ENCODE data around the gene FOXJ1. TPM values are rescaled to one million over a fixed set of nuclear protein-coding genes. Genes with fewer than 3 reads are reported as not detected.
A peak's percentile ranks its signal among the peaks of the same experiment; 100 is the strongest.

The FOXJ1 gene
- total and polyA plus RNA-seq, 2 of the 13 experiments (the other 11 are each of a cell fraction or from before 2014, with no cell fraction given): 0.98 to 1.6 TPM

DNA sequence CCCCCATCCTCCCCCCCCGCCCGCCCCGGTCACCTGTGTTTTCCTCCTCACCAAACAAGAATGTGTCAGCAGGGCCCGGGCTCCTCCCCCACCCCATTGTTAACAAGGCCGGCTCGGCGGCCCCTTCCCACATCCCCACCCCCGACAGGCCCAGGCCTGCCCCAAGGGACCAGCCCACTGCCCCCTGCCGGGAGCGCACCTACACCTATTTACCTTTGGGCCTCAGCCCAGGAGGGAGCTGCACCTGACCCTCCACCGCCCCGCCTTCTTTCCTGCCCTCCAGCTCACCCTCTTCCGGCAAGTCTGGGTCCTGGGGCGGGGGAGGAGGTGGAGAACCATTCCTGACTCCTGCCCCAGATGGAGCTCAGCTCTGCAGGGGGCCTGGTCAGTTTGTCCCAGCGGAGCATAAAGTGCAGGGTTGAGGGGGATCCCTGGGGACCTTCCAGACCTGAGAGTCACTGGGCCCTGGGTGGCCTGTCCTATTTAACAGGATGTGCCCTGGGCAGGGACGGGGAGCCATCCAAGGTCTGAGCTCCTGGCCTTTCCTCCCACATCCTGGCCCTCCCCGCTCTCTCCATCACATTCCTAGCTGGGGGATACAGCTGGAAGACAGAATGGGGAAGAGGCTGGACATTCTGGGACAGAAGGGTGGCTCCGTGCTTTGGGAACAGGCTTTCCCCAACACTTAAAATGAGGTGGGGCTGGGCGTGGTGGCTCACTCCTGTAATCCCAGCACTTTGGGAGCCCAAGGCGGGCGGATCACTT lies 8.3 kb downstream of the FOXJ1 start (continued):
- TF ChIP-seq, protein P1, sequence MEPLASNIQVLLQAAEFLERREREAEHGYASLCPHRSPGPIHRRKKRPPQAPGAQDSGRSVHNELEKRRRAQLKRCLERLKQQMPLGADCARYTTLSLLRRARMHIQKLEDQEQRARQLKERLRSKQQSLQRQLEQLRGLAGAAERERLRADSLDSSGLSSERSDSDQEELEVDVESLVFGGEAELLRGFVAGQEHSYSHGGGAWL (CRISPR knock-in tag; IDR thresholded peaks at IDR 0.05): peak; percentile 31; the same call in 1 of the 2 replicates
- peak; percentile 67 for TF ChIP-seq KDM5B (CRISPR knock-in tag; IDR thresholded peaks at IDR 0.05; ENCODE audit: borderline replicate concordance)
- no peak for TF ChIP-seq NKX3-1 (CRISPR knock-in tag; IDR thresholded peaks at IDR 0.05)
- TF ChIP-seq EHMT2 (IDR thresholded peaks at IDR 0.05; ENCODE audit: borderline replicate concordance, low read depth, low read length): no peak
- TF ChIP-seq ZNF446 (CRISPR knock-in tag; IDR thresholded peaks at IDR 0.05): no peak
- TF ChIP-seq ZFP36L1 (CRISPR knock-in tag; IDR thresholded peaks at IDR 0.05): no peak
- no peak for TF ChIP-seq JUND (CRISPR knock-in tag; IDR thresholded peaks at IDR 0.05)
- no peak for TF ChIP-seq GTF2F1 (IDR thresholded peaks at IDR 0.05; ENCODE audit: low read length)
- peak; percentile 29; the same call in 1 of the 2 replicates for TF ChIP-seq FOSL2 (CRISPR knock-in tag; IDR thresholded peaks at IDR 0.05)
- TF ChIP-seq RBM39 (IDR thresholded peaks at IDR 0.05; ENCODE audit: low read depth, low read length, poor library complexity, severe bottlenecking): no peak
- TF ChIP-seq, protein P2, sequence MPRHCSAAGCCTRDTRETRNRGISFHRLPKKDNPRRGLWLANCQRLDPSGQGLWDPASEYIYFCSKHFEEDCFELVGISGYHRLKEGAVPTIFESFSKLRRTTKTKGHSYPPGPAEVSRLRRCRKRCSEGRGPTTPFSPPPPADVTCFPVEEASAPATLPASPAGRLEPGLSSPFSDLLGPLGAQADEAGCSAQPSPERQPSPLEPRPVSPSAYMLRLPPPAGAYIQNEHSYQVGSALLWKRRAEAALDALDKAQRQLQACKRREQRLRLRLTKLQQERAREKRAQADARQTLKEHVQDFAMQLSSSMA (CRISPR knock-in tag; IDR thresholded peaks at IDR 0.05): no peak
- TF ChIP-seq, protein P3, sequence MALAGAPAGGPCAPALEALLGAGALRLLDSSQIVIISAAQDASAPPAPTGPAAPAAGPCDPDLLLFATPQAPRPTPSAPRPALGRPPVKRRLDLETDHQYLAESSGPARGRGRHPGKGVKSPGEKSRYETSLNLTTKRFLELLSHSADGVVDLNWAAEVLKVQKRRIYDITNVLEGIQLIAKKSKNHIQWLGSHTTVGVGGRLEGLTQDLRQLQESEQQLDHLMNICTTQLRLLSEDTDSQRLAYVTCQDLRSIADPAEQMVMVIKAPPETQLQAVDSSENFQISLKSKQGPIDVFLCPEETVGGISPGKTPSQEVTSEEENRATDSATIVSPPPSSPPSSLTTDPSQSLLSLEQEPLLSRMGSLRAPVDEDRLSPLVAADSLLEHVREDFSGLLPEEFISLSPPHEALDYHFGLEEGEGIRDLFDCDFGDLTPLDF (CRISPR knock-in tag; IDR thresholded peaks at IDR 0.05): no peak
- no peak for TF ChIP-seq ZNF441 (CRISPR knock-in tag; IDR thresholded peaks at IDR 0.05; ENCODE audit: borderline replicate concordance)
- no peak for TF ChIP-seq ZNF605 (CRISPR knock-in tag; IDR thresholded peaks at IDR 0.05)
- no peak for TF ChIP-seq ZNF33A (CRISPR knock-in tag; IDR thresholded peaks at IDR 0.05; ENCODE audit: borderline replicate concordance)
- no peak for TF ChIP-seq SAFB2 (CRISPR knock-in tag; IDR thresholded peaks at IDR 0.05; ENCODE audit: borderline replicate concordance, low read depth)
- TF ChIP-seq HOXA5 (CRISPR knock-in tag; IDR thresholded peaks at IDR 0.05): no peak
- TF ChIP-seq ZNF431 (CRISPR knock-in tag; IDR thresholded peaks at IDR 0.05; ENCODE audit: borderline replicate concordance, low read depth): no peak
- no peak for TF ChIP-seq ZNF24 (IDR thresholded peaks at IDR 0.05)
- TF ChIP-seq ZNF225 (CRISPR knock-in tag; IDR thresholded peaks at IDR 0.05): no peak
- TF ChIP-seq MIER3 (CRISPR knock-in tag; IDR thresholded peaks at IDR 0.05; ENCODE audit: borderline replicate concordance): no peak
- TF ChIP-seq, protein P4, sequence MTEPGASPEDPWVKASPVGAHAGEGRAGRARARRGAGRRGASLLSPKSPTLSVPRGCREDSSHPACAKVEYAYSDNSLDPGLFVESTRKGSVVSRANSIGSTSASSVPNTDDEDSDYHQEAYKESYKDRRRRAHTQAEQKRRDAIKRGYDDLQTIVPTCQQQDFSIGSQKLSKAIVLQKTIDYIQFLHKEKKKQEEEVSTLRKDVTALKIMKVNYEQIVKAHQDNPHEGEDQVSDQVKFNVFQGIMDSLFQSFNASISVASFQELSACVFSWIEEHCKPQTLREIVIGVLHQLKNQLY (CRISPR knock-in tag; IDR thresholded peaks at IDR 0.05): no peak
- TF ChIP-seq ZNF839 (CRISPR knock-in tag; IDR thresholded peaks at IDR 0.05; ENCODE audit: borderline replicate concordance): no peak
- TF ChIP-seq SNAI1 (CRISPR knock-in tag; IDR thresholded peaks at IDR 0.05; ENCODE audit: borderline replicate concordance): peak; percentile 92; the same call in 1 of the 2 replicates
- TF ChIP-seq ZFP62 (CRISPR knock-in tag; IDR thresholded peaks at IDR 0.05): no peak
- TF ChIP-seq RXRB (CRISPR knock-in tag; IDR thresholded peaks at IDR 0.05; ENCODE audit: borderline replicate concordance): peak; percentile 87
- TF ChIP-seq, protein P5, sequence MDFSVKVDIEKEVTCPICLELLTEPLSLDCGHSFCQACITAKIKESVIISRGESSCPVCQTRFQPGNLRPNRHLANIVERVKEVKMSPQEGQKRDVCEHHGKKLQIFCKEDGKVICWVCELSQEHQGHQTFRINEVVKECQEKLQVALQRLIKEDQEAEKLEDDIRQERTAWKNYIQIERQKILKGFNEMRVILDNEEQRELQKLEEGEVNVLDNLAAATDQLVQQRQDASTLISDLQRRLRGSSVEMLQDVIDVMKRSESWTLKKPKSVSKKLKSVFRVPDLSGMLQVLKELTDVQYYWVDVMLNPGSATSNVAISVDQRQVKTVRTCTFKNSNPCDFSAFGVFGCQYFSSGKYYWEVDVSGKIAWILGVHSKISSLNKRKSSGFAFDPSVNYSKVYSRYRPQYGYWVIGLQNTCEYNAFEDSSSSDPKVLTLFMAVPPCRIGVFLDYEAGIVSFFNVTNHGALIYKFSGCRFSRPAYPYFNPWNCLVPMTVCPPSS (IDR thresholded peaks at IDR 0.05): no peak
- no peak for TF ChIP-seq ZBTB7A (CRISPR knock-in tag; IDR thresholded peaks at IDR 0.05)
